ENCODE measurements around the gene DAP. TPM values are rescaled to one million over a fixed set of nuclear protein-coding genes. Genes with fewer than 3 reads are reported as not detected.
"Not testable (repeated sequence)": the region's sequence is repeated elsewhere in the genome, so short reads cannot be mapped to it uniquely, and the experiment has no call there.

Gene DAP
- total and polyA plus RNA-seq, 2 experiments from 2014 or later, result 35.7 to 37.6 TPM

GRCh38 chr5:10639846-10640368 lies 121.1 kb downstream of the DAP start (continued):
- no peak for TF ChIP-seq JUNB (IDR thresholded peaks at IDR 0.05; ENCODE audit: unreplicated experiment)
- TF ChIP-seq EZH2phosphoT487 (IDR thresholded peaks at IDR 0.05; ENCODE audit: unreplicated experiment), result no peak
- no peak for TF ChIP-seq ZNF114 (CRISPR knock-in tag; IDR thresholded peaks at IDR 0.05)
- TF ChIP-seq EZH2 (IDR thresholded peaks at IDR 0.05; ENCODE audit: low read depth, unreplicated experiment), result no peak
- no peak for TF ChIP-seq NANOG (IDR thresholded peaks at IDR 0.05; ENCODE audit: borderline replicate concordance)
- no peak for TF ChIP-seq REST (IDR thresholded peaks at IDR 0.05; ENCODE audit: unreplicated experiment)
- TF ChIP-seq STAT1 (IDR thresholded peaks at IDR 0.05; ENCODE audit: unreplicated experiment), result no peak
- TF ChIP-seq ZNF331 (CRISPR knock-in tag; IDR thresholded peaks at IDR 0.05; ENCODE audit: low read depth), result no peak
- TF ChIP-seq POLR2AphosphoS5 (IDR thresholded peaks at IDR 0.05; ENCODE audit: low read depth), result no peak
- TF ChIP-seq, protein P1, sequence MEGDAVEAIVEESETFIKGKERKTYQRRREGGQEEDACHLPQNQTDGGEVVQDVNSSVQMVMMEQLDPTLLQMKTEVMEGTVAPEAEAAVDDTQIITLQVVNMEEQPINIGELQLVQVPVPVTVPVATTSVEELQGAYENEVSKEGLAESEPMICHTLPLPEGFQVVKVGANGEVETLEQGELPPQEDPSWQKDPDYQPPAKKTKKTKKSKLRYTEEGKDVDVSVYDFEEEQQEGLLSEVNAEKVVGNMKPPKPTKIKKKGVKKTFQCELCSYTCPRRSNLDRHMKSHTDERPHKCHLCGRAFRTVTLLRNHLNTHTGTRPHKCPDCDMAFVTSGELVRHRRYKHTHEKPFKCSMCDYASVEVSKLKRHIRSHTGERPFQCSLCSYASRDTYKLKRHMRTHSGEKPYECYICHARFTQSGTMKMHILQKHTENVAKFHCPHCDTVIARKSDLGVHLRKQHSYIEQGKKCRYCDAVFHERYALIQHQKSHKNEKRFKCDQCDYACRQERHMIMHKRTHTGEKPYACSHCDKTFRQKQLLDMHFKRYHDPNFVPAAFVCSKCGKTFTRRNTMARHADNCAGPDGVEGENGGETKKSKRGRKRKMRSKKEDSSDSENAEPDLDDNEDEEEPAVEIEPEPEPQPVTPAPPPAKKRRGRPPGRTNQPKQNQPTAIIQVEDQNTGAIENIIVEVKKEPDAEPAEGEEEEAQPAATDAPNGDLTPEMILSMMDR (conservative IDR thresholded peaks at IDR 0.05; ENCODE audit: low read depth in 2 of 2), result no peak

DNA sequence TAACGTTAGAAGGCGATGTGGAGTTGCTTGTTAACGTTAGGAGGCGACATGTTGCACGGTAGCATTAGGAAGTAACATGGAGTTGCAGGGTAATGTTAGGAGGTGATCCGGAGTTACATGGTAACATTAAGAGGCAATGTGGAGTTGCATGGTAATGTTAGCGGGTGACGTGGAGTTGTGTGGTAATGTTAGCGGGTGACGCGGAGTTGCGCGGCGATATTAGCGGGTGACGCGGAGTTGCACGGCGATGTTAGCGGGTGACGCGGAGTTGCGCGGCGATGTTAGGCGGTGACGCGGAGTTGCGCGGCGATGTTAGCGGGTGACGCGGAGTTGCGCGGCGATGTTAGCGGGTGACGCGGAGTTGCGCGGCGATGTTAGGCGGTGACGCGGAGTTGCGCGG lies 122.3 kb downstream of the DAP start:
- not testable (repeated sequence) for H3K36me3 ChIP-seq (ENCODE audit: insufficient read depth); ATAC-seq; H3K27ac Mint-ChIP-seq; H3K27ac ChIP-seq (ENCODE audit: low read depth); DNase-seq (ENCODE audit: low spot score); H3K27me3 ChIP-seq (ENCODE audit: insufficient read depth); H3K9me2 ChIP-seq (ENCODE audit: insufficient read depth); H2AFZ ChIP-seq; H3K9me3 Mint-ChIP-seq; H4K20me1 ChIP-seq (replicated peaks; ENCODE audit: insufficient read depth)
- H3K4me1 ChIP-seq (ENCODE audit: insufficient read depth), result peaks cover 53% of the 10 kb centered on the region
- 0 out of 2 replicates have a peak, but pooled peaks cover 11% of the 10 kb centered on the region for H3F3A ChIP-seq (replicated peaks; ENCODE audit: low read depth)
- Mint-ChIP-seq H3K27me3 (ENCODE audit: insufficient read depth, low read depth, poor library complexity) (peaks cover 23% of the 10 kb centered on the region), H3K4me1 (peaks cover 67% of the 10 kb centered on the region), H3K4me3 (peak overlapping the region; percentile 76), H3K36me3 (ENCODE audit: low read depth) (peaks cover 29% of the 10 kb centered on the region)
- H3K4me2 ChIP-seq, result peak overlapping the region; percentile 76; the same call in 1 of the 2 replicates
- H3K79me2 ChIP-seq (replicated peaks; ENCODE audit: insufficient read depth), result peaks cover 39% of the 10 kb centered on the region
- H3K4me3 ChIP-seq, result peak overlapping the region; percentile 47; the same call in 1 of the 2 replicates
